Smooth muscle cell (in vitro differentiated cells): ENCODE data around the gene KRTAP2-2. TPM values are rescaled to one million over a fixed set of nuclear protein-coding genes. Genes with fewer than 3 reads are reported as not detected.

Experiments
- DNase-seq: peaks from one replicate; lab custom pipeline; 2025; ENCODE audit not compliant: unreplicated experiment; lab: John Stamatoyannopoulos, UW
- H2AFZ ChIP-seq: fragments of 200-600 bp; sonication (generic); 2 replicates; pipeline ENCODE4 v1.6.0; 2016; ENCODE audit warnings: antibody characterized with exemption, low read depth, mild to moderate bottlenecking
- H3F3A ChIP-seq: fragments of 200-600 bp; sonication (generic); 2 replicates; pipeline ENCODE4 v1.6.0; 2017; ENCODE audit warnings: antibody characterized with exemption, low read depth
- H3K27ac ChIP-seq: fragments of 200-600 bp; sonication (generic); 2 replicates; pipeline ENCODE4 v1.5.1; 2016; ENCODE audit warnings: low read depth, mild to moderate bottlenecking
- H3K27me3 ChIP-seq: fragments of 200-600 bp; sonication (generic); 2 replicates; pipeline ENCODE4 v1.6.1; 2016; ENCODE audit warnings: low read depth, mild to moderate bottlenecking
- H3K36me3 ChIP-seq: fragments of 200-600 bp; sonication (generic); 2 replicates; pipeline ENCODE4 v1.5.1; 2016; ENCODE audit warnings: low read depth
- H3K4me1 ChIP-seq: fragments of 200-600 bp; sonication (generic); 2 replicates; pipeline ENCODE4 v1.5.1; 2016; ENCODE audit warnings: low read depth
- H3K4me2 ChIP-seq: fragments of 200-600 bp; sonication (generic); 2 replicates; pipeline ENCODE4 v1.6.0; 2016; ENCODE audit warnings: mild to moderate bottlenecking
- H3K4me3 ChIP-seq: fragments of 200-600 bp; sonication (generic); 2 replicates; pipeline ENCODE4 v1.5.1; 2016; ENCODE audit warnings: mild to moderate bottlenecking
- H3K79me2 ChIP-seq: fragments of 200-600 bp; sonication (generic); 2 replicates; pipeline ENCODE4 v1.6.0; 2016; ENCODE audit warnings: low read depth, mild to moderate bottlenecking
- H3K9ac ChIP-seq: fragments of 200-600 bp; sonication (generic); 2 replicates; pipeline ENCODE4 v1.6.0; 2016; ENCODE audit warnings: low read depth
- H3K9me3 ChIP-seq: fragments of 200-600 bp; sonication (generic); replicated peaks from 2 replicates; pipeline ENCODE4 v1.5.1; 2016; ENCODE audit warnings: low read depth
- H4K20me1 ChIP-seq: fragments of 200-600 bp; sonication (generic); 2 replicates; pipeline ENCODE4 v1.6.0; 2016; ENCODE audit warnings: low read depth
- WGBS: methylation state at CpG from one replicate; pipeline ENCODE4 v1.1.7; 2016; ENCODE audit warnings: low lambda C conversion rate; 5-methylcytosine and 5-hydroxymethylcytosine counted together
- polyA plus RNA-seq: library from polyadenylated mRNA; unstranded; fragments of >200 nt; fragmentation: Nextera tagmentation; extraction: Ambion mirVana; gene quantifications from 2 replicates; pipeline ENCODE4 v1.2.1, GENCODE V29; 2016
- total RNA-seq: library from RNA; depleted of rRNA; stranded (reverse); fragments of >200 nt; gene quantifications from 2 replicates; pipeline ENCODE4 v1.2.3, GENCODE V29; 2014
- TF ChIP-seq, protein P1 (sequence below): fragments of 200-600 bp; sonication (generic); IDR thresholded peaks from 2 replicates; pipeline ENCODE4 v1.5.1; 2017; ENCODE audit warnings: borderline replicate concordance, mild to moderate bottlenecking, antibody characterized with exemption; ENCODE audit not compliant: insufficient read depth, poor library complexity, severe bottlenecking

Gene KRTAP2-2
- total and polyA plus RNA-seq, 2 experiments from 2014 or later = not detected

DNA sequence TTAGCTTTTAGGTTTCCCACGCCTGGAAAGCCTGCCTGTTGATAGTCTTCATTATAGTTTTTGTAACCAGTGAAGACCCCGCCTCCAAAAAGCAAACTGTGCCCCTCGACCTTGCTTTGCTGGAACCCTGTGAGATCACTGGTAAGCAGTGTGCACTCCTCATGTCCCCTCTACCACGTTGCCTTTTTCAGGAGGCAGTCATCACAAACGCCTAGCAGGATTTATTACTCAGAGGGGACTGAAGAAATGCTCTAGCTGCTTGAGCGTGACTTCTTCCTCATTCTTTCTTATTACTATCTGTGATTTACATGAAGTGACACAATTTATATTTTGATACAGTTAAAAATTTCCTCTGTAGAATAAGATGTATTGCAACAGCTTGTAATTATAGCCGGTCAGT, 39.6 kb downstream of the KRTAP2-2 start:
- H3K27me3 ChIP-seq = no peaks in the 10 kb centered on the region
- TF ChIP-seq, protein P1, sequence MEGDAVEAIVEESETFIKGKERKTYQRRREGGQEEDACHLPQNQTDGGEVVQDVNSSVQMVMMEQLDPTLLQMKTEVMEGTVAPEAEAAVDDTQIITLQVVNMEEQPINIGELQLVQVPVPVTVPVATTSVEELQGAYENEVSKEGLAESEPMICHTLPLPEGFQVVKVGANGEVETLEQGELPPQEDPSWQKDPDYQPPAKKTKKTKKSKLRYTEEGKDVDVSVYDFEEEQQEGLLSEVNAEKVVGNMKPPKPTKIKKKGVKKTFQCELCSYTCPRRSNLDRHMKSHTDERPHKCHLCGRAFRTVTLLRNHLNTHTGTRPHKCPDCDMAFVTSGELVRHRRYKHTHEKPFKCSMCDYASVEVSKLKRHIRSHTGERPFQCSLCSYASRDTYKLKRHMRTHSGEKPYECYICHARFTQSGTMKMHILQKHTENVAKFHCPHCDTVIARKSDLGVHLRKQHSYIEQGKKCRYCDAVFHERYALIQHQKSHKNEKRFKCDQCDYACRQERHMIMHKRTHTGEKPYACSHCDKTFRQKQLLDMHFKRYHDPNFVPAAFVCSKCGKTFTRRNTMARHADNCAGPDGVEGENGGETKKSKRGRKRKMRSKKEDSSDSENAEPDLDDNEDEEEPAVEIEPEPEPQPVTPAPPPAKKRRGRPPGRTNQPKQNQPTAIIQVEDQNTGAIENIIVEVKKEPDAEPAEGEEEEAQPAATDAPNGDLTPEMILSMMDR = no peak
- DNase-seq = no peak
- no peaks in the 10 kb centered on the region for H3F3A ChIP-seq
- no peak overlapping the region for H3K27ac ChIP-seq
- H3K36me3 ChIP-seq = no peaks in the 10 kb centered on the region
- H4K20me1 ChIP-seq = no peaks in the 10 kb centered on the region
- no peaks in the 10 kb centered on the region for H3K4me1 ChIP-seq
- 79% methylated on average over 7 of the region's 7 CpGs for WGBS
- no peak overlapping the region for H3K4me3 ChIP-seq
- H3K9ac ChIP-seq = no peak overlapping the region
- no peaks in the 10 kb centered on the region for H3K9me3 ChIP-seq
- no peaks in the 10 kb centered on the region for H3K79me2 ChIP-seq
- no peak overlapping the region for H2AFZ ChIP-seq
- H3K4me2 ChIP-seq = no peak overlapping the region

- Histone ChIP-seq H3K9ac (no peak overlapping the region), H4K20me1 (no peaks in the 10 kb centered on the region), H3K27ac (no peak overlapping the region), H3K9me3 (no peaks in the 10 kb centered on the region), H3K4me3 (no peak overlapping the region), H3K79me2 (no peaks in the 10 kb centered on the region), H3F3A (no peaks in the 10 kb centered on the region), H3K36me3 (no peaks in the 10 kb centered on the region), H3K27me3 (no peaks in the 10 kb centered on the region), H3K4me2 (no peak overlapping the region), H2AFZ (no peak overlapping the region), H3K4me1 (peaks cover 5% of the 10 kb centered on the region)
- DNase-seq = no peak
- TF ChIP-seq, protein P1 = no peak
- WGBS = 52% methylated on average over 1 of the region's 1 CpG
Observed at GRCh38 chr17:41013606-41014005, 41.4 kb downstream of the KRTAP2-2 start.

- WGBS = 39% methylated on average over 3 of the region's 3 CpGs
- H3K4me1 ChIP-seq = peaks cover 5% of the 10 kb centered on the region
- no peaks in the 10 kb centered on the region for H3F3A ChIP-seq
- H3K36me3 ChIP-seq = no peaks in the 10 kb centered on the region
- TF ChIP-seq, protein P1 = no peak
- H3K4me2 ChIP-seq = no peak overlapping the region
- H3K79me2 ChIP-seq = no peaks in the 10 kb centered on the region
- H3K4me3 ChIP-seq = no peak overlapping the region
- no peak for DNase-seq
- no peaks in the 10 kb centered on the region for H4K20me1 ChIP-seq
- no peaks in the 10 kb centered on the region for H3K27me3 ChIP-seq
- no peak overlapping the region for H3K9ac ChIP-seq
- H3K9me3 ChIP-seq = no peaks in the 10 kb centered on the region
- H3K27ac ChIP-seq = no peak overlapping the region
- no peak overlapping the region for H2AFZ ChIP-seq
Observed at GRCh38 chr17:41013181-41013580, 41.8 kb downstream of the KRTAP2-2 start.

DNA sequence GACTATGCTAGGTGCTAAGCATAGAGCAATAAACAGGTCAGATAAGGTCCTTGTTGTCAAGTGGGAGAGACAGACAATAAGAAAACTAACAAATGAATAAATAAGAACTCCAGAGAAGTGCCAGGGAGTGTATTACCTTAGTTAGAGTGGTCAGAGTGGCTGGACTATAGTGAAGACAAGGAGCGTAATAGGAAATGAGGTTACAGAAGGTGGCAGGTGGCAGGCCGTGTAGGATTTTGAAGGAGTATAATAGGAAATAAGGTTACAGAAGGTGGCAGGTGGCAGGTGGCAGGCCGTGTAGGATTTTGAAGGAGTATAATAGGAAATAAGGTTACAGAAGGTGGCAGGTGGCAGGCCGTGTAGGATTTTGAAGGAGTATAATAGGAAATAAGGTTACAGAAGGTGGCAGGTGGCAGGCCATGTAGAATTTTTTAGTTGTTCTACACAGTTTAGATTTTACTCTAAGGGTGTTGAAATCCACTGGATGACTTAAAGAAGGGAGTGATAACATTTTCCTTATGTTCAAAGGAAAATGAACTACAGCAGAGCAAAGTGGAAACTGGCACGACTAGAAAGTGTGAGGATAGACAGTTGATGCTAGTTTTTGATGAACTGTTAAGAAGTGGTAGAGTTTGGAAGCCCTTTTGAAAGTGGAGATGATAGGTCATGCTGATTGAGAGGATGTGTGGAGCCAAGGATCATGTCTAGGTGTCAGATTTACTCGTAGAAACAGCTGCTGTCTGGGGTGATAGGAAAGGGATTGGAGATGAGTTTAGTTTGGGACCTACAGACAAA, 42.5 kb downstream of the KRTAP2-2 start:
- H3K9me3 ChIP-seq = no peaks in the 10 kb centered on the region
- 84% methylated on average over 6 of the region's 6 CpGs for WGBS
- H3K4me1 ChIP-seq = peaks cover 5% of the 10 kb centered on the region
- no peak overlapping the region for H3K27ac ChIP-seq
- DNase-seq = no peak
- TF ChIP-seq, protein P1 = no peak
- no peak overlapping the region for H3K4me2 ChIP-seq
- no peaks in the 10 kb centered on the region for H3F3A ChIP-seq
- no peaks in the 10 kb centered on the region for H3K27me3 ChIP-seq
- no peaks in the 10 kb centered on the region for H4K20me1 ChIP-seq
- no peaks in the 10 kb centered on the region for H3K36me3 ChIP-seq
- H3K9ac ChIP-seq = no peak overlapping the region
- H2AFZ ChIP-seq = no peak overlapping the region
- no peak overlapping the region for H3K4me3 ChIP-seq
- no peaks in the 10 kb centered on the region for H3K79me2 ChIP-seq
